ENCODE results near the gene BCAS3.
A peak's percentile ranks its signal among the peaks of the same experiment; 100 is the strongest.
"Not testable (repeated sequence)": the region's sequence is repeated elsewhere in the genome, so short reads cannot be mapped to it uniquely, and the experiment has no call there.

The BCAS3 gene

DNA sequence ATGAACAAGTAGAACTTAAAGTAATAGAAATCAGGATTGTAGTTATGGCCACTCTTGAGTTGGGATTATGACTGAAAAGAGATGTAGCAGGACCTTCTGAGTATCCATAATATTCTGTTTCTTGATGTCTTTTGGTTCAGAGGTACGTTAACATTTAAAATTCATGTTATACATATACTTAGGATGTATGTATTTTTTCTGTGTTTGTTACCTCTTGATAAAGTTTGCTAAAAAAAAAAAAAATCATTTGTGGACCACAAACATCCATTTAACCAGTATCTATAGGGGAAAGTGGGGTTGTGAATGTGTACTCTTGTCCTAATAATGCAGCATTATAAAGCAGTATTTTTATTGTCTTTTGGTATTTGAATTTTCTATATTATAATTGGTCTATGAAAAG is 65.6 kb downstream of the BCAS3 start:
- intact Hi-C loops (cut with DNase I): no loop called here
- no peak for DNase-seq

DNA sequence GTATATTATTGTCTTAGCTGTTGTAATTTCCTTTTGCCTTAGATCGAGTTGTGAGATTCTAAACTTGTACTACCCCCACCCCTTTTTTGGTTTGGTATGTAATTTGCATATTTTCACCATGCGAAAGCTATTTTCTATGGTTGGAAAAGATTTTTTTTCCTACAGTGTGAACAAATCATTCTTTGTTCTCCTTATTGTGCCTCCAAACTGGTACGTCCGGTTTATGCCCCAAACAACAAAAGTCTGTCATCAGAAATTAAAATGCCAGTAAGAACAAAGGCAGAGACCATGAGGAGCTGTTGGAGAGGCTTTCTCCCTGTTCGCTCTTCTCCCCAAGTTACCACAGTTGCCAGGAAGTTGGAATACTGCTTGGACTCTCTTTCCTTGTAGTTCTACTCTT is 66.1 kb downstream of the BCAS3 start:
- intact Hi-C loops (cut with DNase I): no loop called here
- no peak for DNase-seq

DNA sequence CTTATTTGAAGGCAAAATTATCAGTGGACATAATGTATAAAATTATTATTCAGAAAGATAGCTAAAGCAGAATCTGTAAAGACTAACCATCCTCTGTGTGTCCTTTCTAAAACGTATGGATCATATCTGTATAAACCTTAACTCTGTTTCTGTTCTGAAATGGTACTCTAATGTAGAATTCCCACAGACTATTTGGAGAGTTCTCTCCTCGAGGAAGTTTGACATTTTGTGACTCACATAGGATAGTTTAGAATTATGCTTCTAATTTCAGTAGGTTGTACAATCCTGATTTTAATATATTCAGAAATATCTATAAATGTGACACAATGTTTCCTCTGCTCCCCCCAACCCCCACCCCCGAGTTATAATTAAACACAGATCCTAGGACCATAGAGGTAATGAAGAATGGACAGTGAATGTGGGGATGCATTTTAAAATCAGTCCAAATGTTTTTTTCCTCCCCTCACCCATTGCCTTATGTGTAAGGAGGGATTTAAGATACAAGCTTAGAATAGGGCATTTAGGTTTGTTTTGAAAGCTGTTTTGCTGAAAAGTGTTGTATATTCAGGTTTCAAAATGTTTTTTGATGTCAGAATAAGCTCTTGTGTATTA is 66.8 kb downstream of the BCAS3 start:
- DNase-seq: no peak
- intact Hi-C loops (cut with DNase I): no loop called here

DNA sequence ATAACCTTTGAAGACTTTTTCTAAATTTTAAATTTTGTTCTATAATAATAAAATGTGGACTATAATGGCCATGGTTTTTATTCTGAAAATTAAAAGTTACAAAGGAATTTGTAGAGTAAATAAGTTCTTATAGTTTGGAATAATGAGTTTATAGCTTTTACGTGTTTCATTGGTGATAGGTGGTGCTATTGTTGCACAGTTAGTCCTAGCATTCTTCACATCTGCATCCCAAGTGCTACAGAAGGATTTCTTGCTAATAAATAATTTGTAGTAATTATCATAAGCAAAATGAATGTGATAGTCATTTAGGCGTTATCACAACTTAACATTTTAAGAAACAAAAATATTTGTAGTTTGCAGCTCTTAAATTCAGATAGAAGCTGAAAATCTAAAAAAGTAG is 67.9 kb downstream of the BCAS3 start:
- DNase-seq: no peak
- intact Hi-C loops (cut with DNase I): no loop called here

GRCh38 chr17:60747069-60747808 is 69.6 kb downstream of the BCAS3 start:
- intact Hi-C loops (cut with DNase I): no loop called here
- DNase-seq: no peak

DNA sequence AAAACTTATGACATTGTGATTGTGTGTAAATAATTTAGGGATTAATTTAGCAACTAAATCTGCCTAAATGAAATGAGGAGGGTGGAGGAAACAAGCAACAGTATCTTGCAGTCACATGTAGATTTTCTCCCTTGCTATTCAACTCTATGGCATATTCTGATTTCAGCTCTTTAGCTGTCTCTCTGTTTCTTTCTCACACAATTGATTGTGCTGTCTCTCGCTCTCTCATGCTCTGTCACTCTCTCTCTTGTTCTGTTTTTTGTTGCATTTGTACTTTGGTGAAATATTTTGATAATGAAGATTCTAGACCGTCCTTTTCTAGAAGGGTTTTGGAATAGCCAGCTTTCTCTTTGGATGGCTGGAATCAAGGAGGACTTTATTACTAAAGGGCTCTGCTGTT is 70.6 kb downstream of the BCAS3 start:
- intact Hi-C loops (cut with DNase I): no loop called here
- no peak for DNase-seq

GRCh38 chr17:60749050-60749449 is 71.4 kb downstream of the BCAS3 start:
- DNase-seq: no peak
- intact Hi-C loops (cut with DNase I): no loop called here

- no peak for DNase-seq
- intact Hi-C loops (cut with DNase I): no loop called here
Measured at GRCh38 chr17:60749708-60750107, 72.1 kb downstream of the BCAS3 start.

DNA sequence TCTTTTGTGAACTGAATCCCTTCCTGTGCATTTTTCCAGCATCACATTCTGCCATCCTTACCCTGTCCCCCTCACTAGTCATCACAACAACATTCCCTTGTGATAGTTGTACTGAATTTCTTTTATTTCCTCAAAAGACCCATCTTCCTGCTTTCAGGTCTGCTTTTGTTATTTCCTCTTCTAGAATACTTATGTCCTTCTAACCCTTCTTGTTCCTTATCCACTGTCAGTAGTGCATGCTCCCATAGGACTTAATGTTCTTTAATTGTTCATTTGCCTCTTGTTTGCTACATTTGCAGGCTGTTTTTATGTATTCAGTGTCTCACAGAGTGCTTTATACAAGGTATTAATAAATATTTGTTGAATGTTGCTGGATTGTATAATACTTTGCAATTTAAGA is 73.0 kb downstream of the BCAS3 start:
- no peak for DNase-seq
- intact Hi-C loops (cut with DNase I): no loop called here

DNA sequence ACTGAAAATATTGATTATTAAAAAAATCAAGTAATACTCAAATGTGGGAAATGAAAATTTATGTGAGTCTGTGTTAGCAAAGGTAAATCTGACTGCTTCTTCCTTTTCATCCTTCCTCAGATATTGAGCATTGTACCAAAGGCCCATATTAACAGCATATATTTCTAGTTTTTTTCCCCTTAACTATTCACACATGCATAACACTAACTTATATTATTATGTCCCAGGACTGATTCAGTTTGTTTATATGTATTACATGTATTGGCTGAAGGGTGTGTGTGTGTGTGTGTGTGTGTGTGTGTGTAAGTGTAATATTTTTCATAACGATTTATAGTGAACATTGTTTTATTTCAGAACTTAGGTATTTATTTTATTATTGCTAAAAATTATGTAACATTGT is 74.2 kb downstream of the BCAS3 start:
- intact Hi-C loops (cut with DNase I): no loop called here
- no peak for DNase-seq

- intact Hi-C loops (cut with DNase I): no loop called here
- DNase-seq: no peak
Measured at GRCh38 chr17:60752873-60753577, 75.4 kb downstream of the BCAS3 start.

GRCh38 chr17:60754057-60754604 is 76.5 kb downstream of the BCAS3 start:
- intact Hi-C loops (cut with DNase I): no loop called here
- DNase-seq: no peak

DNA sequence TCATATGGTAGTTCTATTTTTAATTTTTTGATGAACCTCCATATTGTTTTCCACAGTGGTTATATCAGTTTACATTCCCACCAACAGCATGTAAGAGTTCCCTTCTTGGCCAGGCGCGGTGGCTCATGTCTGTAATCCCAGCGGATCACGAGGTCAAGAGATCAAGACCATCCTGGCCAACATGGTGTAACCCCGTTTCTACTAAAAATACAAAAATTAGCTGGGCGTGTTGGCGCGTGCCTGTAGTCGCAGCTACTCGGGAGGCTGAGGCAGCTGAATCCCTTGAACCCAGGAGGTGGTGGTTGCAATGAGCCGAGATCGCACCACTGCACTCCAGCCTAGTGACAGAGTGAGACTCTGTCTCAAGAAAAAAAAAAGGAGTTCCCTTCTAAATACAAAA is 79.1 kb downstream of the BCAS3 start:
- DNase-seq; intact Hi-C loops (cut with DNase I): not testable (repeated sequence)

DNA sequence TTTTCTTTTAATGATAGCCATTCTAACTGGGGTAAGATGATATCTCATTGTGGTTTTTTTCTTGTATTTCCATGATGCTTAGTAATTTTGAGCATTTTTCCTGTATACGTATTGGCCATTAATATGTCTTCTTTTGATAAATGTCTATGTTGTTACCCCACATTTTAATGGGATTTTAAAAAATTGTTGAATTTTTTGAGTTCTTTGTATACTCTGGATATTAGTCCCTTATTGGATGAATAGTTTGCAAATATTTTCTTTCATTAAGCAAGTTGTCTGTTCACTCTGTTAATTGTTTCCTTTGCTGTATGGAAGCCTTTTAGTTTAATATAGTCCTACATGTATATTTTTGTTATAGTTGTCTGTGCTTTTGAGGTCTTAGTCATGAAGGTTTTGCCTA is 79.8 kb downstream of the BCAS3 start:
- intact Hi-C loops (cut with DNase I): no loop called here
- DNase-seq: no peak

DNA sequence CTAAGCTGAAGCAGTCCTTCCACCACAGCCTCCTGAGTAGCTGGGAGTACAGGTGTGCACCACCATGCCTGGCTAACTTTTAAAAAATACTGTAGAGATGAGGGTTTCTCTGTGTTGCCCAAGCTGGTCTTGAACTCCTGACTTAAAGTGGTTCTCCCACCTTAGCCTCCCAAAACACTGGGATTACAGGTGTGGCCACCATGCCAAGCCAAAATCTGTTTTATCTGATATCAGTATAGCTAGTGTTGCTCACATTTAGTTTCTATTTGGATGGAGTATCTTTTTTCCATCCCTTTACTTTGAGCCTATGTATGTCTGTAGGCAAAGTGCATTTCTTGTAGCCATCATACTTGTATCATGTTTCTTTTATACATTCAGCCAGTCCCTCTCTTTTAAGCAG is 82.1 kb downstream of the BCAS3 start:
- intact Hi-C loops (cut with DNase I): no loop called here
- no peak for DNase-seq

DNA sequence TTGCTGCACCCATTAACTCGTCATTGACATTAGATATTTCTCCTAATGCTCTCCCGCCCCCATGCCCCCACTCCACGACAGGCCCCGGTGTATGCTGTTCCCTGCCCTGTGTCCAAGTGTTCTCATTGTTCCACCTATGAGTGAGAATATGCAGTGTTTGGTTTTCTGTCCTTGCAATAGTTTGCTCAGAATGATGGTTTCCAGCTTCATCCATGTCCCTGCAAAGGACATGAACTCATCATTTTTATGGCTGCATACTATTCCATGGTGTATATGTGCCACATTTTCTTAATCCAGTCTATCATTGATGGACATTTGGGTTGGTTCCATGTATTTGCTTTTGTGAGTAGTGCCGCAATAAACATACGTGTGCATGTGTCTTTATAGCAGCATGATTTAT is 83.7 kb downstream of the BCAS3 start:
- DNase-seq; intact Hi-C loops (cut with DNase I): not testable (repeated sequence)

DNA sequence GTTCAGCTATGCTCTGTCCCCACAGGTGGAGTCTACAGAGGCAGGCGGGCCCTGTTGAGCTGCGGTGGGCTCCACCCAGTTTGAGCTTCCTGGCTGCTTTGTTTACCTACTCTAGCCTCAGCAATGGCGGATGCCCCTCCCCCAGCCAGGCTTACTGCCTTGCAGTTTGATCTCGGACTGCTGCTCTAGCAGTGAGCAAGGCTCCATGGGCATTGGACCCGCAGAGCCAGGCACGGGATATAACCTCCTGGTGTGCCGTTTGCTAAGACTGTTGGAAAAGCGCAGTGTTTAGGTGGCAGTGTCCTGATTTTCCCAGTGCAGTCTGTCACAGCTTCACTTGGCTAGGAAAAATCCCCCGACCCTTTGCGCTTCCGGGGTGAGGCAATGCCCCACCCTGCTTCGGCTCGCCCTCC is 89.1 kb downstream of the BCAS3 start:
- DNase-seq: no peak
- intact Hi-C loops (cut with DNase I): no loop called here

DNA sequence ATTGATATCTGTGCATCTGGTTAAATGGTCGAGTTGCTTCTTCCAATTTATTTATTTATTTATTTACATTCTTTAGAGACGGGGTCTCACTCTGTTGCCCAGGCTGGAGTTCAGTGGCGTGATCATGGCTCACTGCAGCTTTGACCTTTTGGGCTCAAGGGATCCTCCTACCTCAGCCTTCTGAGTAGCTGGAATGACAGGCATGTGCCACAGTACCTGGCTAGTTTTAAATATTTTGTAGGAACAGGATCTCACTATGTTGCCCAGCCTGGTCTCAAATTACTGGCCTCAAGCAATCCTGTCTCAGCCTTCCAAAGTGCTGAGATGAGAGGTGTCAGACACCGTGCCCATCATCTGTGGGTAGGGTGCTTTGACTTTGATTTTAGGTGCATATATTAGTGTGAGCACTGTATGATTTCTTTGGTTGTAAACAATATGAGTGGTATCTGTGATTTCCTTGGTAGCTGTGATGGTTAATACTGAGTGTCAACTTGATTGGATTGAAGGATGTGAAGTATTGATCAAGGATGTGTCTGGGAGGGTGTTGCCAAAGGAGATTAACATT is 90.2 kb downstream of the BCAS3 start:
- DNase-seq: no peak
- intact Hi-C loops (cut with DNase I): no loop called here

- intact Hi-C loops (cut with DNase I): no loop called here
- DNase-seq: peak in 1 of 10 donors; percentile 47
Measured at GRCh38 chr17:60769327-60769726, 91.7 kb downstream of the BCAS3 start.

DNA sequence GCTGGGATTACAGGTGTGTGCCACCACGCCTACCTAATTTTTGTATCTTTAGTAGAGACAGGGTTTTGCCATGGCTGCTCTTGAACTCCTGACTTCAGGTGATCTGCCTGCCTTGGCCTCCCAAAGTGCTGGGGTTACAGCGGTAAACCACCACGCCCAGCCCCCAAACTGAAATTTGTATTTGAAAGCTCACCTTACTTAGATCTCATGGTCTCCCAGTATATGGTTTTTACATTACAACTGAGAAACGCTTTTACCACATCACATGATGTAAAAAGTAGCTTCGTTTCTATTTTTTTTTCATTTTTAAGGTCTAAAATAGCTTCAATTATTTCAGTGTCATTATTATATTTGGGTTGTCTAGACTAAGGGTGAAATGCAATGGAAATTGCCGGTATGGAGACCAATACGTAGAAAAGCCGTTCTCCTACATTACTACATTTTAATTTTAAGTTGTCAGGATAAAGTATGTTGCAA is 93.3 kb downstream of the BCAS3 start:
- DNase-seq: no peak
- intact Hi-C loops (cut with DNase I): no loop called here

DNA sequence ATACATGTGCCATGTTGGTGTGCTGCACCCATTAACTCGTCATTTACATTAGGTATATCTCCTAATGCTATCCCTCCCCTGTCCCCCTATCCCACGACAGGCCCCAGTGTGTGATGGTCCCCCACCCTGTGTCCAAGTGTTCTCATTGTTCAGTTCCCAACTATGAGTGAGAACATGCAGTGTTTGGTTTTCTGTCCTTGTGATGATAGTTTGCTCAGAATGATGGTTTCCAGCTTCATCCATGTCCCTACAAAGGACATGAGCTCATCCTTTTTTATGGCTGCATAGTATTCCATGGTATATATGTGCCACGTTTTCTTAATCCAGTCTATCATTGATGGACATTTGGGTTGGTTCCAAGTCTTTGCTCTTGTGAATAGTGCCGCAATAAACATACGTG is 94.0 kb downstream of the BCAS3 start:
- DNase-seq; intact Hi-C loops (cut with DNase I): not testable (repeated sequence)
